CD8-positive, alpha-beta memory T cell (primary cell): ENCODE results near the gene RAB25. TPM values are rescaled to one million over a fixed set of nuclear protein-coding genes. Genes with fewer than 3 reads are reported as not detected.
"Not testable (repeated sequence)": the region's sequence is repeated elsewhere in the genome, so short reads cannot be mapped to it uniquely, and the experiment has no call there.

ENCODE experiments used
- CTCF ChIA-PET: fragments of 350-600 bp; sonication (Branson Sonifier 250); formaldehyde crosslinking; loops from one replicate; lab custom pipeline; 2021; ENCODE audit warnings: antibody characterized with exemption; lab: Charles Lee
- POLR2A ChIA-PET: fragments of 350-600 bp; sonication (Branson Sonifier 250); formaldehyde crosslinking; loops from one replicate; lab custom pipeline; 2021; ENCODE audit warnings: antibody characterized with exemption; lab: Charles Lee
- DNase-seq, 5 donors: peaks; one replicate each; pipeline versions ENCODE4 v3.0.0 to v3.0.0-alpha.2; 2020 to 2022; ENCODE audit warnings: mixed read lengths in 1 of 5
- H3K27ac ChIP-seq: one replicate; pipeline ENCODE4 v1.7.0; 2013; ENCODE audit warnings: low read depth, mild to moderate bottlenecking, low read length, moderate library complexity
- H3K27me3 ChIP-seq: 2 replicates; pipeline ENCODE4 v1.7.0; 2013; ENCODE audit warnings: low read length, mild to moderate bottlenecking; ENCODE audit not compliant: insufficient read depth, poor library complexity, severe bottlenecking
- H3K36me3 ChIP-seq: 2 replicates; pipeline ENCODE4 v1.7.0; 2013; ENCODE audit warnings: mild to moderate bottlenecking, low read length, moderate library complexity; ENCODE audit not compliant: insufficient read depth
- H3K4me1 ChIP-seq: 2 replicates; pipeline ENCODE4 v1.7.0; 2013; ENCODE audit warnings: mild to moderate bottlenecking, low read length, moderate library complexity; ENCODE audit not compliant: insufficient read depth
- H3K4me3 ChIP-seq: 2 replicates; pipeline ENCODE4 v1.7.0; 2013; ENCODE audit warnings: mild to moderate bottlenecking, low read length
- H3K9me3 ChIP-seq: 2 replicates; pipeline ENCODE4 v1.7.0; 2013; ENCODE audit warnings: mild to moderate bottlenecking, low read length
- H3K27ac Mint-ChIP-seq, 8 donors: one replicate each; pipeline ENCODE4 v1.8.0; 2020 to 2021; ENCODE audit warnings: mixed read lengths in 8 of 8, mild to moderate bottlenecking in 6 of 8, inconsistent platforms in 3 of 8, moderate library complexity in 3 of 8
- H3K27me3 Mint-ChIP-seq, 2 donors: one replicate each; pipeline ENCODE4 v1.8.0; 2020 to 2021; ENCODE audit warnings: mixed read lengths in 2 of 2, mild to moderate bottlenecking in 1 of 2, moderate library complexity in 1 of 2
- H3K36me3 Mint-ChIP-seq, 3 donors: one replicate each; pipeline ENCODE4 v1.8.0; 2020 to 2021; ENCODE audit warnings: mixed read lengths in 3 of 3, inconsistent platforms in 1 of 3, mild to moderate bottlenecking in 1 of 3
- H3K4me1 Mint-ChIP-seq, 3 donors: one replicate each; pipeline ENCODE4 v1.8.0; 2020 to 2021; ENCODE audit warnings: mixed read lengths in 3 of 3, inconsistent platforms in 1 of 3, mild to moderate bottlenecking in 1 of 3
- H3K4me3 Mint-ChIP-seq, 7 donors: one replicate each; pipeline ENCODE4 v1.8.0; 2020 to 2021; ENCODE audit warnings: mixed read lengths in 7 of 7, mild to moderate bottlenecking in 6 of 7, moderate library complexity in 4 of 7, inconsistent platforms in 2 of 7
- H3K9me3 Mint-ChIP-seq, 5 donors: one replicate each; pipeline ENCODE4 v1.8.0; 2020 to 2022; ENCODE audit warnings: mixed read lengths in 5 of 5, mild to moderate bottlenecking in 3 of 5, moderate library complexity in 2 of 5, inconsistent platforms in 1 of 5
- polyA plus RNA-seq: library from polyadenylated mRNA; unstranded; fragments of 300-500 nt; fragmentation: Illumina TruSeq; gene quantifications from one replicate; pipeline ENCODE4 v1.2.3, GENCODE V29; 2021
- total RNA-seq, 2 experiments: library from RNA; stranded (reverse); gene quantifications; one replicate each; pipeline ENCODE4 v1.2.3, GENCODE V29; 2021

The RAB25 gene
- total and polyA plus RNA-seq, 3 experiments from 2014 or later, result 0.76 TPM; not detected in 2

- ChIA-PET POLR2A (interaction anchor here (0.5 to 1.3 kb wide), 3 partner anchors 9 to 16 kb away, joined by 3 to 5 read pairs (median 4); no protein-coding TSS in a partner anchor), CTCF (interaction anchor here (0.6 to 25.4 kb wide), 3 partner anchors 10 to 15 kb away, joined by 3 to 702 read pairs (median 78); no protein-coding TSS in a partner anchor)
- peaks cover 3% of the 10 kb centered on the region for H3K27me3 ChIP-seq
- H3K36me3 ChIP-seq, result no peaks in the 10 kb centered on the region
- H3K27ac ChIP-seq, result peak overlapping the region; percentile 93
- no peak overlapping the region for H3K4me3 ChIP-seq
- peaks cover 17% of the 10 kb centered on the region for H3K4me1 ChIP-seq
- Mint-ChIP-seq H3K4me3 (peak overlapping the region; percentile 29 to 96 (median 90)), H3K27ac (peak overlapping the region; percentile 51 to 100 (median 97)), H3K4me1 (peaks cover 21 to 43% (median 29%) of the 10 kb centered on the region in 3 donors), H3K27me3 (peaks cover 0 to 8% of the 10 kb centered on the region in 2 donors), H3K9me3 (peaks cover 0 to 2% (median 0%) of the 10 kb centered on the region in 5 donors), H3K36me3 (peaks cover 0 to 17% (median 0%) of the 10 kb centered on the region in 3 donors)
- H3K9me3 ChIP-seq, result no peaks in the 10 kb centered on the region
- no peak for DNase-seq
Measured at GRCh38 chr1:156113282-156113950, 52.5 kb downstream of the RAB25 start.

- H3K4me3 Mint-ChIP-seq, result peak within 1 kb of the TSS; percentile 90 to 98 (median 93)
- ChIA-PET POLR2A (interaction anchor here (0.5 to 1.9 kb wide), 6 partner anchors 8 to 98 kb away, joined by 3 to 10 read pairs (median 4); partner anchors contain the start of gene PMF1), CTCF (interaction anchor here (9.0 to 25.4 kb wide), 2 partner anchors 14 to 15 kb away, joined by 78 to 702 read pairs; no protein-coding TSS in a partner anchor)
- H3K9me3 Mint-ChIP-seq, result peaks cover 0 to 2% (median 0%) of the 10 kb centered on the region in 5 donors
- H3K27ac Mint-ChIP-seq, result peak within 1 kb of the TSS; percentile 81 to 100 (median 97)
- Histone ChIP-seq H3K27me3 (peaks cover 3% of the 10 kb centered on the region), H3K36me3 (no peaks in the 10 kb centered on the region), H3K27ac (peak within 1 kb of the TSS; percentile 93), H3K4me3 (peak within 1 kb of the TSS; percentile 77), H3K9me3 (no peaks in the 10 kb centered on the region), H3K4me1 (peaks cover 17% of the 10 kb centered on the region)
- H3K27me3 Mint-ChIP-seq, result peaks cover 0 to 8% of the 10 kb centered on the region in 2 donors
- DNase-seq, result peak; percentile 34 to 91 (median 73)
- H3K36me3 Mint-ChIP-seq, result peaks cover 0 to 19% (median 0%) of the 10 kb centered on the region in 3 donors
- peaks cover 24 to 48% (median 32%) of the 10 kb centered on the region in 3 donors for H3K4me1 Mint-ChIP-seq
Measured at GRCh38 chr1:156114101-156114918, 53.4 kb downstream of the RAB25 start, which contains the start of gene LMNA. Gene LMNA, plus strand, starts transcription at chr1:156114711. Its CDS starts 208 bp downstream, at chr1:156114919.

- H3K4me1 Mint-ChIP-seq, result peaks cover 27 to 55% (median 37%) of the 10 kb centered on the region in 3 donors
- peaks cover 0 to 8% of the 10 kb centered on the region in 2 donors for H3K27me3 Mint-ChIP-seq
- H3K36me3 ChIP-seq, result no peaks in the 10 kb centered on the region
- no peaks in the 10 kb centered on the region for H3K9me3 ChIP-seq
- ChIA-PET POLR2A (interaction anchor here (0.6 to 1.9 kb wide), 7 partner anchors 8 to 98 kb away, joined by 3 to 10 read pairs (median 3); partner anchors contain the start of gene PMF1), CTCF (interaction anchor here (9.0 to 25.4 kb wide), 2 partner anchors 13 to 16 kb away, joined by 78 to 702 read pairs; no protein-coding TSS in a partner anchor)
- H3K4me1 ChIP-seq, result peaks cover 20% of the 10 kb centered on the region
- peak in 3 of 5 donors; percentile 8 to 33 (median 26) for DNase-seq
- H3K4me3 ChIP-seq, result peak overlapping the region; percentile 77
- peak overlapping the region; percentile 64 to 100 (median 97) for H3K27ac Mint-ChIP-seq
- H3K36me3 Mint-ChIP-seq, result peaks cover 0 to 22% (median 0%) of the 10 kb centered on the region in 3 donors
- peaks cover 3% of the 10 kb centered on the region for H3K27me3 ChIP-seq
- H3K27ac ChIP-seq, result peak overlapping the region; percentile 93
- peak overlapping the region; percentile 90 to 98 (median 93) for H3K4me3 Mint-ChIP-seq
- H3K9me3 Mint-ChIP-seq, result peaks cover 0 to 2% (median 0%) of the 10 kb centered on the region in 5 donors
Measured at GRCh38 chr1:156114919-156115513, 54.1 kb downstream of the RAB25 start.

- H3K27me3 Mint-ChIP-seq, result peaks cover 0 to 8% of the 10 kb centered on the region in 2 donors
- no peaks in the 10 kb centered on the region for H3K9me3 ChIP-seq
- H3K4me1 Mint-ChIP-seq, result peaks cover 31 to 62% (median 44%) of the 10 kb centered on the region in 3 donors
- peak overlapping the region; percentile 77 for H3K4me3 ChIP-seq
- no peaks in the 10 kb centered on the region for H3K36me3 ChIP-seq
- POLR2A ChIA-PET, result interaction anchor here (0.6 to 1.9 kb wide), 6 partner anchors 9 to 25 kb away, joined by 3 to 10 read pairs (median 3); no protein-coding TSS in a partner anchor
- peak overlapping the region; percentile 90 to 98 (median 93) for H3K4me3 Mint-ChIP-seq
- peak overlapping the region; percentile 93 for H3K27ac ChIP-seq
- H3K9me3 Mint-ChIP-seq, result peaks cover 0 to 2% (median 0%) of the 10 kb centered on the region in 5 donors
- H3K36me3 Mint-ChIP-seq, result peaks cover 0 to 25% (median 0%) of the 10 kb centered on the region in 3 donors
- DNase-seq, result peak in 1 of 5 donors; percentile 24
- peaks cover 27% of the 10 kb centered on the region for H3K4me1 ChIP-seq
- CTCF ChIA-PET, result interaction anchor here (9.0 to 25.4 kb wide), 2 partner anchors 13 to 16 kb away, joined by 78 to 702 read pairs; no protein-coding TSS in a partner anchor
- H3K27me3 ChIP-seq, result peaks cover 3% of the 10 kb centered on the region
- H3K27ac Mint-ChIP-seq, result peak overlapping the region; percentile 64 to 100 (median 97)
Measured at GRCh38 chr1:156115514-156116374, 54.8 kb downstream of the RAB25 start.

GRCh38 chr1:156116731-156117130 is 55.8 kb downstream of the RAB25 start:
- peaks cover 27% of the 10 kb centered on the region for H3K4me1 ChIP-seq
- Mint-ChIP-seq H3K36me3 (peaks cover 0 to 25% (median 0%) of the 10 kb centered on the region in 3 donors), H3K4me3 (peak overlapping the region; percentile 87 to 96 (median 93)), H3K4me1 (peaks cover 31 to 63% (median 44%) of the 10 kb centered on the region in 3 donors), H3K27ac (peak overlapping the region in 6 of 8 donors; percentile 1 to 98 (median 89))
- POLR2A ChIA-PET, DNase-seq, H3K27me3 ChIP-seq, H3K27me3 Mint-ChIP-seq, H3K9me3 Mint-ChIP-seq, H3K4me3 ChIP-seq, H3K36me3 ChIP-seq, H3K9me3 ChIP-seq: not testable (repeated sequence)
- CTCF ChIA-PET, result interaction anchor here (0.7 to 25.4 kb wide), 3 partner anchors 12 to 1821 kb away, joined by 3 to 702 read pairs (median 78); no protein-coding TSS in a partner anchor
- H3K27ac ChIP-seq, result peak overlapping the region; percentile 93

- H3K9me3 ChIP-seq, result no peaks in the 10 kb centered on the region
- Mint-ChIP-seq H3K36me3 (peaks cover 0 to 25% (median 0%) of the 10 kb centered on the region in 3 donors), H3K27me3 (peaks cover 0 to 8% of the 10 kb centered on the region in 2 donors), H3K9me3 (peaks cover 0 to 2% (median 0%) of the 10 kb centered on the region in 5 donors), H3K4me3 (peak overlapping the region in 4 of 7 donors; percentile 56 to 91 (median 76)), H3K4me1 (peaks cover 31 to 66% (median 48%) of the 10 kb centered on the region in 3 donors), H3K27ac (peak overlapping the region in 3 of 8 donors; percentile 1 to 75 (median 57))
- H3K4me3 ChIP-seq, result no peak overlapping the region
- peaks cover 27% of the 10 kb centered on the region for H3K4me1 ChIP-seq
- ChIA-PET POLR2A (interaction anchor here (0.7 kb wide), 1 partner anchor 27 kb away, joined by 3 read pairs; no protein-coding TSS in a partner anchor), CTCF (interaction anchor here (9.0 to 25.4 kb wide), 2 partner anchors 11 to 18 kb away, joined by 78 to 702 read pairs; no protein-coding TSS in a partner anchor)
- H3K27me3 ChIP-seq, result peaks cover 3% of the 10 kb centered on the region
- H3K36me3 ChIP-seq, result no peaks in the 10 kb centered on the region
- no peak for DNase-seq
- peak overlapping the region; percentile 93 for H3K27ac ChIP-seq
Measured at GRCh38 chr1:156117414-156118176, 56.6 kb downstream of the RAB25 start.
